ENCODE data around the gene KCNH1.
"Not testable (repeated sequence)": the region's sequence is repeated elsewhere in the genome, so short reads cannot be mapped to it uniquely, and the experiment has no call there.

The KCNH1 gene

GRCh38 chr1:211013346-211014240 is 120.4 kb downstream of the KCNH1 start:
- DNase-seq (ENCODE audit: insufficient read length, low spot score), result no peak
- FAIRE-seq, result no peak

- FAIRE-seq, result not testable (repeated sequence)
Measured at GRCh38 chr1:211011128-211011527, 122.8 kb downstream of the KCNH1 start.

GRCh38 chr1:211009944-211010343 is 124.0 kb downstream of the KCNH1 start:
- DNase-seq (ENCODE audit: insufficient read length, low spot score), result no peak
- no peak for FAIRE-seq

More at GRCh38 chr1:211011128-211011527, 122.8 kb downstream of the KCNH1 start:
- not testable (repeated sequence) for DNase-seq (ENCODE audit: insufficient read length, low spot score)

GRCh38 chr1:211007830-211008229 is 126.1 kb downstream of the KCNH1 start:
- DNase-seq (ENCODE audit: insufficient read length, low spot score) (no peak), FAIRE-seq (no peak)

- FAIRE-seq, result peak; percentile 38
- DNase-seq (ENCODE audit: insufficient read length, low spot score), result not testable (repeated sequence)
Measured at GRCh38 chr1:210995931-210996330, 138.0 kb downstream of the KCNH1 start.

- FAIRE-seq (no peak), DNase-seq (ENCODE audit: insufficient read length, low spot score) (no peak)
Measured at GRCh38 chr1:210992837-210993236, 141.1 kb downstream of the KCNH1 start.

GRCh38 chr1:210989905-210990304 is 144.0 kb downstream of the KCNH1 start:
- FAIRE-seq (no peak), DNase-seq (ENCODE audit: insufficient read length, low spot score) (no peak)

- DNase-seq (ENCODE audit: insufficient read length, low spot score) (no peak), FAIRE-seq (no peak)
Measured at GRCh38 chr1:210981490-210981889, 152.5 kb downstream of the KCNH1 start.

- DNase-seq (ENCODE audit: insufficient read length, low spot score), result no peak
- no peak for FAIRE-seq
Measured at GRCh38 chr1:210980082-210980481, 153.9 kb downstream of the KCNH1 start.

- no peak for DNase-seq (ENCODE audit: insufficient read length, low spot score)
- no peak for FAIRE-seq
Measured at GRCh38 chr1:210978974-210979354, 155.0 kb downstream of the KCNH1 start.

- FAIRE-seq, result peak; percentile 38
- no peak for DNase-seq (ENCODE audit: insufficient read length, low spot score)
Measured at GRCh38 chr1:210978316-210978973, 155.5 kb downstream of the KCNH1 start.

GRCh38 chr1:210951279-210951678 is 182.7 kb downstream of the KCNH1 start:
- FAIRE-seq (no peak), DNase-seq (ENCODE audit: insufficient read length, low spot score) (no peak)

GRCh38 chr1:210949940-210950546 is 183.9 kb downstream of the KCNH1 start:
- not testable (repeated sequence) for FAIRE-seq
- DNase-seq (ENCODE audit: insufficient read length, low spot score), result peak; percentile 36

GRCh38 chr1:210949489-210949888 is 184.5 kb downstream of the KCNH1 start:
- FAIRE-seq (no peak), DNase-seq (ENCODE audit: insufficient read length, low spot score) (no peak)

- no peak for DNase-seq (ENCODE audit: insufficient read length, low spot score)
- no peak for FAIRE-seq
Measured at GRCh38 chr1:210949039-210949438, 184.9 kb downstream of the KCNH1 start.

- FAIRE-seq, result no peak
- no peak for DNase-seq (ENCODE audit: insufficient read length, low spot score)
Measured at GRCh38 chr1:210944252-210944651, 189.7 kb downstream of the KCNH1 start.

- DNase-seq (ENCODE audit: insufficient read length, low spot score), result no peak
Measured at GRCh38 chr1:210942513-210942912, 191.4 kb downstream of the KCNH1 start.

GRCh38 chr1:210940081-210940617 is 193.8 kb downstream of the KCNH1 start:
- DNase-seq (ENCODE audit: insufficient read length, low spot score), result no peak
- FAIRE-seq, result no peak

More at GRCh38 chr1:210942513-210942912, 191.4 kb downstream of the KCNH1 start:
- no peak for FAIRE-seq

GRCh38 chr1:210938416-210938925 is 195.5 kb downstream of the KCNH1 start:
- FAIRE-seq, result no peak
- no peak for DNase-seq (ENCODE audit: insufficient read length, low spot score)

- DNase-seq (ENCODE audit: insufficient read length, low spot score) (no peak), FAIRE-seq (no peak)
Measured at GRCh38 chr1:210937846-210938245, 196.1 kb downstream of the KCNH1 start.

GRCh38 chr1:210935905-210936304 is 198.0 kb downstream of the KCNH1 start:
- FAIRE-seq, result no peak

More at GRCh38 chr1:210935905-210936304, 198.0 kb downstream of the KCNH1 start:
- no peak for DNase-seq (ENCODE audit: insufficient read length, low spot score)
